NAMALWA (cell line): Measurements from ENCODE around the gene SRD5A2.
"Not testable (repeated sequence)": the region's sequence is repeated elsewhere in the genome, so short reads cannot be mapped to it uniquely, and the experiment has no call there.

Experiments
- DNase-seq: peaks from one replicate; pipeline ENCODE4 v3.0.0-alpha.2; 2015; ENCODE audit warnings: low spot score

Gene SRD5A2

DNA sequence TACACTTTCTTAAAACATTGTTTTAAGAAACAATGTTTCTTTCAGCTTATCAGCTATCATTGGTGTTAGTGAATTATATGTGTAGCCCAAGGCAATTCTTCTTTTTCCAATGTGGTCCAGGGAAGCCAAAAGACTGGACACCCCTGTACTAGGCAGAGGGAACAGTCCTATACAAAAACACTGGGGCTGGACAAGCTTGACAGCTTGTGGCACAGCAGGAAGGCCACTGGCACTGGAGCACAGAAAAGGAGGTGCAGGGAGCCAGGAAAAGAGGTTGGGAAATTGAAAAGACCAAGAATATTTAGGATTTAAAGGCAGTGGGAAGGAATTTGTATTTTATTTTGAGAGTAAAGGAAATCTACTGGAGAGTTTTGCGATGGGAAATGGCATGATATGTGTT lies 47.7 kb downstream of the SRD5A2 start:
- no peak for DNase-seq

DNA sequence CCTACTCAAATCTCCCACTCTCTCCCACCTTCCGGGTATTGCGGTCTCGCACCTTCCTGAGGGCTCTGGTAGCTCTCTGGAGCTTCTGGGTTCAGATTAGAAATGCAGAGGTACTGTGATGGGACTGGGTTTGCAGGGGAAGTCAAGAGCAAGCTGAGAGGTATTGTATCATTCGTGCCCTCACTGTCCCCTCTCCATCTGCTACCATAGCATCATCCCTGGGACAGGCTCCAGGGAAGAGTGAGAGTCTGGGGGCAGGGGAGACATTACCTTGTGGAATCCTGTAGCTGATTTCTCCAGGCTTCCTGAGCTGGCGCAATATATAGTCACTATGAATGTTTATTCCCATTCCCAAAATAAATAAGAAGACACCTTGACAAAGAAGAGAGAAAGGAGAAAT lies 49.6 kb downstream of the SRD5A2 start:
- DNase-seq = no peak

DNA sequence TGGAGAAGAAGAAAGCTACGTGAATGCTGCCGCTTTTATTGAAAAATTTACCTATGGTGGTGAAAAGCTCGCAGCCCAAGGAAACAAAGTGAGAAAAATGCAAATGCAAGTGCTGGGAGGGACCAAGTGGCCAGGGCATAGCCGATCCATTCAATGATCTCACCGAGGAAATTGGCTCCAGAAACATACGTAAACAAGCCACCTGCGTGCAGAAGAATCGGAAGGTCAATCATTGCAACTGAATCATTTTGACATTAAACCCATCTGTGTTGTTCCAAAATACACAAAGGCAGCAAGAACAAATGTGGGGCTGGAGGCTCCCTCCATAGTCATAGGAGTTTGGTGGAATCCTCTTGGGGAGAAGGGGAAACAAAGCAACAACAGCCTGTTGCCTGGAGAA lies 51.5 kb downstream of the SRD5A2 start:
- DNase-seq = no peak

DNA sequence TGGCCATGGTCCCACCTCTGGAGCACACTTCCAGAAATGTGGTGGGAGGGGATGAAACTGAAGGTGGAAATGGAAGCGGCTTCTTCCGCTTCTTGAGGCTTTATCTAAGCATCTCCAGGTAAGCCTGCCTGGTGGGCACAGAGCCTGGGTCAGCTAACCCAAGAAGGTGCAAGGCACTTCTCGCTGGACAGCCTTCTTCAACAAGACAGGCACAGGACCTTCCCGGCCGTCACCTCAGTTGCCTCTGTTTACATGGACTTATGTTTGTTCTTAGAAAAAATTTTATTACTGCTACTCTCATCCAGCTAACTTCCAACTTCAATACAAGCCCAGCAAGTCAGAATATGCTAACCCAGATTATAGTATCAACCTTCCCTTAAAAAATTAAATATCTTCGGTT lies 51.9 kb downstream of the SRD5A2 start:
- DNase-seq = no peak

DNA sequence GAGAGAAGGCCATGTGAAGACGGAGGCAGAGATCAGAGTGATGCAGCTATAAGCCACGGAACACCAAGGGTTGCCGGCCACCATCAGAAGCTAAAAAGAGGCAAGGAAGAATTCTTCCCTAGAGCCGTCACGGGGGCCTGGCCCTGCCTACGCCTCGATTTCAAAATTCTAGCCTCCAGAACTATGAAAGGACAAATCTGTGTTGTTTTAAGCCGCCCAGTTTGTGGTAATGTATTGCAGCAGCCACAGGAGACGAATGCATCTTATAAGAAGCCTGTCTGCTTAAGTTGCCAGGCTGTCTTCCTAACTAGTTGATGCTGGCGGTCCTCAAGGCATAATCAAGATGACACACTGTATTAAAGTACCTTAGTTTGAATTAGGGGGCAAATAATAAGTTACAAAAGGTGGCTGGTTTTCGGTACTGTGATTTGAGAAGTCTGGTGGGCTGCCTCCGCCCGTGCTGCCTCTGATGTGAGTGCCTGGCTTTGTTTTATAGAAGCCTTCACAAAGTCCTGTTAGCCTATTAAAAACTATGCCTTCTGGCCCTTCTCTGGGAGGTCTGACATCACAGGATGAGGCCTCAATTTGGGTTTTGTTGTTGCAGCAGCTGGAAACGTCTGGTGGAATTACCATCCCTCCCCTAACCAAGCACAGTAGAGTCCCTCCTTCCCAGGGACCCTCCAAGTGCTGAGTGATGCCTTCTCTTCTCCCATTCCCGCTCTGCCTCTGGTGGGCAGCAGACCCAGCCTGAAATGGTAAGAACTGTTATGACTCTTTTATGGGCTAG lies 53.6 kb downstream of the SRD5A2 start:
- no peak for DNase-seq

DNA sequence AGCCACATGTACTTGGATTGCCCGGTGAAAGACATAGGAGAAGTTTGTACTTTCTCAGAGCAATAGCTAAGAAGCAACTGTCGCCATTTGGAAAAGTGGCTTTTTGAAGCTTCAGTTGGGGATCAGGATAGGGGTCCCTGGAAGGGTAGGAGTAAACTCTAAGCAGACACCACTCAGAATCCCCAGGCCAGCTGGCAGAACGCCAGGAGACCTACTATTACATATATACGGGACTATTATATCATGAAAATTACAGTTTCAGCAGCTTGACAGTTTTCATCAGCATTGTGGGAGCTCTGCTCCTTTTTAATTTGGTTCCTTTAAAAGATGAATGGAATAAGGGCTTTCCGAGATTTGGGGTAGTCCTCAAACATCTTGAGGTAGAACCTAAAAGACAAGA lies 54.9 kb downstream of the SRD5A2 start:
- no peak for DNase-seq

DNA sequence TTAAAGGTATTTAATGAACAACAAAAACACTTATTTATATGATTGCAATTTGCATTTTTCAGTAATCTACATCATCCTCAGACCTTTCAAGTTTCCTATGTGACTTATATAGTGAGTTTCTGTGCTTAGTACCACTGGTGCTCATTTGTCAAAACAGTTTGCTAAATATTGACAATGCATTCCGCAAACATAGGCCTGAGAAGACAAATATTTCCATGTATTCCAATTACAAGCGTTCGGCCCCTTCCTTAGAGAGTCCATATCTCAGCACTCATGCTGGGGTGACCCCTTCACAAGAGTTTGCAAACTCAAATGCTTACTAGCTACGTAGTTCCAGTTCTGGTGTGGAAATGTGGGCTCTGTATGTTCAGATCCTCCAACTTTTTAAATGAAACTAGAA lies 56.1 kb downstream of the SRD5A2 start:
- no peak for DNase-seq

DNA sequence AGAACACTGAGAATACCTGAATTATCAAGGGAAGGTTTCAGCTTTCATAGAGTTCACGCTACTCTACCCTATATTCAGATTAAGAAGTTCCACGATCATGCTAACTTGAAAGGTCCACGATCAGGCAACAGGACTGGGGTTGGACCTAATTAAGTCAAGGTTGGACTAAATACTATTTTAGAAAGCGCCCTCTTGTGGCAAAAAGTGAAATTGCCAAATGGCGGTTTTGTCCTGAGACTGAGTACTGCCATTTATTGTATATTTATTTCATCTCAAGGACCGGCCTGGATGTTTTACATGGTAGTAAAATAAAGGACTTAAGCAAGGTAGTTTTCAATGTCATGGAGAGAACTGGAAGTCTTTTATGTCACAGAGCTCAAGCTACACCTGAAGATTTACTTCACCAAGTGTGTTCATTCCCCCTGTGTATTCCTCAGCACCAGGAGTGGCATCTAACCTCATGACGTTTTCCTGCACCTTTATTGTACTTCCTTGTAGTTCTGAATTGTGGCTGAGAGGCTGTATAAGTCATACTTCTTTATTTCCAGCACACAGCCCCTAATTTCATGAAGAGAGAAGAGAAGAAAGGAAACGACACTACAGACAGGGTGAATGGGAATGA lies 56.8 kb downstream of the SRD5A2 start:
- peak; percentile 79 for DNase-seq

DNA sequence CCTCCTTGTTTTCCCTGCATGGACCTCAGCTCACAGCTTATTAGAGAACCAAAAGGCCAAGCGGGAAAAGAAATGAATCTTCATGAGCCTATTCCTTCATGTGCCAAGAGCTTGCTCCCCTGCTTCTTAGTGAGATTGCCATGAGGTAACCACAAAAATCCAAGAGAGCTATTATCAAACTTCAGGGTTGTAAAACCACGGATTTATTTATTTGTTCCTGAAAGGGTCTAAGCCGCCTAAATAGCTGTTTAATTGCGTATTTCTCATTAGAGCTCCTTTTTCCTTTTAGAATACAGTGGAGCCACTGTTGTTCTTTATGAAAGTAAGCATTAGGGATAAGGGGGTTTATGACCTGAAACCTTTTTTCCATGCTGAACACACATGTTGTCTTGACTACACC lies 58.0 kb downstream of the SRD5A2 start:
- DNase-seq = no peak

DNA sequence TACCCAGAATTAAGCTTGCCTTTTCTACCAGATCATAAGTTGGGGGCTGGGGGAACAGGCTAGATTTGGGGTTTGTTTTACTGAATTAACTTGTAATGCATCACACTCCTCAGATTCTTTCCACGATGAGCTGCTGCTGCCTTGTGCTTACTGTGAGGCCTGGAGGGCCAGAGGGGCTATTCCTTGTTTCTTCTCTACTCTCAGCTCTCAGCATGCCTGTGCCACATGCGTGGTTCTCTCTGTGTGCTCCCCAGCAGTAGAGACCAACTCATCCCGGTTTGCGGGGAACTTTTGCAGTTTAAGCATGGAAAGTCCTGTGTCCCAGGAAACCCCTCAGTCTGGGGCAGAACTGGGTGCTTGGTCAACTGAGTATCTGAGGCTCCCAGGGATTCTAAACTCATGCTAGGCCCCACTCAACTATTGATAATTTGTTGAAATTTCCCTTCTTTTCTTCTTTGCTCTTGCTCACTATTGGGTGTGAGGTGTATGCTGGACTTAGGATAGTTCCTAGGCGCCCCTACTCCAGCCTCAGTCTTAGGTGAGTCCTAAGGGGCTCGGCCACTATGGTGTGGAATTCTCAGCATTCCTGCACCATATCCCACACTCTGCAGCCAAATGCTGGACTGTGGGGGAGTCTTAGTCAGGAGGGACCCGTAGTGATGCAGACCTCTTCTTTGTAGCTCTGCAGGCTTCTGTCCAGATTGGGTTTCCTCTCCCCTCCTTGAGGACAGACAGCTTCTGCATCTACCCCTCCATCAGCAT lies 63.1 kb downstream of the SRD5A2 start:
- DNase-seq = no peak

DNA sequence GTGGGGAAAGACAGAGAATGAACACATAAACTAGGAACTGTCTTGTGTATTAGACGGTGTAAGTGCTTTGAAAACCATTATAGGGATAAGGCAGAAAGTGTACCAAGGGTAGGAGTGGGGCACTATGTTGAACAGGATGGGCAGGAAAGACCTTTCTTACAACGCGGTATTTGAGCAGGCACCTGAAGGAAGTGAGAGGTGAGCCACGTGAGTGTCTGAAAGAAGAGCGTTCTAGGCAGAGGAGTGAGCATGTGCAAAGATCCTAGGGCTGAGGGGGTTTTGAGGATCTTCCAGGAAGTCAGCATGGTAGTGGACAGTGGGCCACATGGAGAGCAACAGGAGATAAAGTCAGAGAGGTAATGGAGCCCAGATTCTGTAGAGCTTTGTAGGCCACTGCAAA lies 65.2 kb downstream of the SRD5A2 start:
- no peak for DNase-seq

DNA sequence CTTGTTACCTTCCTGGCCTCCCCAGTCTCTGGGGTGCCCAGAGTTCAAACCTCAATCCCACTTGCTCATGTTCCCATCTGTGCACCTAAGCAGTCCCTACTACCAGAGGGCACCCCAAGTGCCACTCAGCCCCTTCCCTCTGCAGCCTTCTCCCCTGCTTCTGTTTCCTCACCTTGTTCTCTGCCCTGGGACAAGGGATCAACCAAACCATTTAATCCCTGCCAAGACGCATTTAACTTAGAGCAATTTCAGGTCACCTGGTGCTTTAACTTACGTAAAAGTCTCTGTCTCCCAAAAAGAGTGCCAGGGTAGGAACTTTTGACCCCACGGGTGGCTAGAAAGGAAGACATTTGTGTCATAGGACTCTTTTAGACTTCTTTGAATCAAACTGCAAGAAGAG lies 67.2 kb downstream of the SRD5A2 start:
- DNase-seq = no peak

DNA sequence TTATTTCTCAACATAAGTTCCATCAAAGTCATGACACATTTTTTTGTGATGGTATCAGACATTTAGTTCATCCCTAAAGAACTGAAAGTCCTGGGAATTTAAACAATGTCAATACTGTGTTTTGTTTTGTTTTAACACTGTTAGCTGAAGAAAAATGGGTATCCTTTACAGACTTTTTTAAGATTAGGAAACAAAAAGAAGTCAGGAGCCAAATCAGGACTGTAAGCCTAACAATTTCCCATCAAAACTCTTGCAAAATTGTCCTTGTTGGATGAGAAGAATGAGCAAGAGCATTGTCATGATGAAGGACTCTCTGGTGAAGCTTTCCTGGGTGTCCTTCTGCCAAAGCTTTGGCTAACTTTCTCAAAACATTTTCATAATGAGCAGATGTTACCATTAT lies 69.4 kb downstream of the SRD5A2 start:
- DNase-seq = no peak

DNA sequence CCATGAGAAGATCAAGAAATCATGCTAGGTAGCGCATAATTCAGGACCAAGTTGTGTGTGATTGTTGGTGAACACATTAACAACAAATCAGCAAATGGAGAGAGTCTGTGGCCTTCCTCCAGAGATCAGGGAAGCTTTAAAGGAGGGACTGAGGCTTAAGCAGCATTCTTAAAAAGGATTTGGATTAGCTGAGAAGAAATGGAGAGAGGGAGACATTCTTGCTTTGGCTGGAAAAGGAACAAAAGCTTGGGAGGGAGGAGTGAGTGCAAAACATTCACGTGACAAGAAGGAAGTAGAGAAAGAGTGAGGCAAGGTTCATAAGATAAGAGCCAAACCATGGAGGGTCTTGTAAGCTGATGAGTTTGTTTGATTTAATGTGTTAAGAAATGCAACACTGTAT lies 75.6 kb downstream of the SRD5A2 start:
- DNase-seq = no peak

DNA sequence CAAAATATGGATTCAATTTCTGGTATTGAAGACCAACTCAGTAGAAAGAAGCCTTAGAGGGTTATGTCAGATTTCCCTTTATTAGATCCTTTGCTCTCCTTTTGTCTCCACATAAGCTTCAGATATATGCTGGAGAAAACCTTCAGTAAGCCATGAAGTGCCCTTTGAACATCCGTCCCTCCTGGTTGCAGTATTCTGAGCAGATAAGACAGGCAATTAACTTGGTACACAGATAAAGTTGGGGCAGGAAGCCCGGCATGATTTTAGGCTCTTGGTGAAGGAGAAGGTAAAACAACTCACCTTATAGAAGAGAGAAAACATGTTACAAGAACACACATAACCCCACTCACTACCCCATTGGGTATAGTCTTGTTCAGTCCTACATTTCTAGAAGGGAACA lies 76.4 kb downstream of the SRD5A2 start:
- DNase-seq = no peak

DNA sequence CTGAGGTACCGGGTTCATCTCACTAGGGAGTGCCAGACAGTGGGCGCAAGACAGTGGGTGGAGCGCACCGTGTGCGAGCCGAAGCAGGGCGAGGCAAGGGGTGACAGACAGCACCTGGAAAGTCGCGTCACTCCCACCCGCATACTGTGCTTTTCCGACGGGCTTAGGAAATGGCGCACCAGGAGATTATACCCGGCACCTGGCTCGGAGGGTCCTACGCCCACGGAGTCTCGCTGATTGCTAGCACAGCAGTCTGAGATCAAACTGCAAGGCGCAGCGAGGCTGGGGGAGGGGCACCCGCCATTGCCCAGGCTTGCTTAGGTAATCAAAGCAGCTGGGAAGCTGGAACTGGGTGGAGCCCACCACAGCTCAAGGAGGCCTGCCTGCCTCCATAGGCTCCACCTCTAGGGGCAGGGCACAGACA lies 84.3 kb downstream of the SRD5A2 start:
- not testable (repeated sequence) for DNase-seq

DNA sequence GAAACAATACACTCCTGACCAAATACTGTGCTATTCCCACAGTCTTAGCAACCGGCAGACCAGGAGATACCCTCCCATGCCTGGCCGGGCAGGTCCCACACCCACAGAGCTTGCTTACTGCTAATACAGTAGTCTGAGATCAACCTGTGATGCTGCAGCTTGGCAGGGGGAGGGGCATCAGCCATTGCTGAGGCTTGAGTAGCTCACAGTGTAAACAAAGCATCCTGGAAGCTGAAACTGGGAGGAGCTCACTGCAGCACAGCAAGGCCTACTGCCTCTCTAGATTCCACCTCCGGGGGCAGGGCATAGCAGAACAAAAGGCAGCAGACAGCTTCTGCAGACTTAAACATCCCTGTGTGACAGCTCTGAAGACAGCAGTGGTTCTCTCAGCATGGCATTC lies 91.4 kb downstream of the SRD5A2 start:
- DNase-seq = not testable (repeated sequence)

DNA sequence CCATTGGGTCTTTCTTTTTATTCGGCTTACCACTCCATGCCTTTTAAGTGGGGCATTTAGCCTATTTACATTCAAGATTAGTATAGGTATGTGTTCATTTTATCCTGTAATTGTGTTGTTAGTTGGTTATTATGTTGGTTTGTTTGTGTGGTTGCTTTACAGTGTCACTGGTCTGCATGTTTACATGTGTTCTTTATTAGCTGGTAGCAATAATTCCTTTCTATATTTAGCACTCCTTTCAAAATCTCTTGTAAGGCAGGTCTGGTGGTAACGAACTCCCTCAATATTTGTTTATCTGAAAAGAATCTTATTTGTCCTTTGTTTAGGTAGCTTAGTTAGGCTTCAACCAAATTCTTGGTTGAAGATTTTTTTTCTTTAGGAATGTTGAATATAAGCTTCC lies 97.5 kb downstream of the SRD5A2 start:
- no peak for DNase-seq

DNA sequence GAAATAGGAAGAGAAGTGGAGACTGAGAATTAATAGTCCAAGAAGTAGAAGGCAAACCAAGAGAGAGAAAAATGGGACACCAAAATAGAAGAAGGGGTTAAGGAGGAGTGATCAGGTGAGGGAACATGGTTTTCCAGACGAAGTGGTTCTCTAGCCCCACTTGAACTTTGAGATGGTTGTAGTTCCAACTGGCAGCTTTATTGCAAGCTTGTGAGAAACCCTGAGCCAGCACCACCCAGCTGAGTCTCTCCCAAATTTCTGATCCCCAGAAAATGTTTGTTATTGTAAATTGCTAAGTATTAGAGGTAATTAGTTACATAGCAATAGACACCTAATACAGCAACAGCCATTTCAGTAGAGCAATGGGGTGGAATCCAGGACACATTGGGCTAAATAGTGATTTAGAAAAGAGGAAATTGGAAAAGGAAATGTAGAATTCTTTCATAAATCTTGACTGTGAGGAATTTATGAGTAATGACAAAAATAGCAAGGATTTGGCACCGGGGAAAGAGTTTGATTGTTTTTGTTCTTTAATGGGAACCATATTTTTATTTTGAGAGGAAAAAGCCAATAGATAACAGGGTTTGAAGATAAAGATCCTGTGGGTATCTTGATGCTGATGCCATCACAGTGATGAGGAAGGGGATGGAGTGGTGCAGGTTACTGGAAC lies 104.1 kb downstream of the SRD5A2 start:
- no peak for DNase-seq

DNA sequence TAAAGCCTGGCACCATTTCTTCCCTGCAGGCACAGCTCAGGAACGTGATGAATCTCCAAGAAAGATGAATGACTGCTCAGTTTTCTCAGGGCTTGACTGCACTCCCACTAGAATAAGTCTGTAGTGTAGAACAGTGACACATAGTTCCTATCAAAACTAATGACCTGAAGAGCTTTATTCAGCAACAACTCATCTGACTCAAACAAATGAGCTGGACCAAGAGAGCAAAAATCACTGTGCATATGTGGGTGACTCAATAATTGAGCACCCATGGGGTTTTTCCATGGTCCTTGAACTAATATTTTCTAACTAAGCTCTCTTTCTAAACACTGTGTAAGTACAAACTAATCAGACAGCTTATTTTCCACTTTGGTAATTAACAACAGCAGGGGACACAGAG lies 105.0 kb downstream of the SRD5A2 start:
- no peak for DNase-seq

DNA sequence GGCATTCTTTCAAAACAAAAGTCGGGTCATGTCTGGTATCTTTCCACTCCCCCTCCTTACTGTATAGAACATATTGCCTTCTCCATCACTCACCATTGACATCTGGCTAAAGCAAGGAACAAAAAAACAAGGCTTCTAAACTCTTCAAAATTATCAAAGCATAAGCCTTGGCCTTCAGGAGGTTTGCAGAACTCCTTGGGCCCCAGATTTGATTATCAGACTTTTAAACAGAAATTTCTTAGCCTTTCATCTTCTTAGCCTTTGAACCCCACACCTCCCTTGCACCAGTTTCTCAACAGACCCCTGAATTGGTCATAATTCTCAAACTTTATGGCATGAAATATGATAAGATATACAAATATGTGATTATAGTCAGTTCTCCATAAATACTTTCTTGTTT lies 106.4 kb downstream of the SRD5A2 start:
- no peak for DNase-seq
